Upper lobe of left lung (tissue), 6 donors: Measurements from ENCODE around the gene SRD5A2. TPM values are rescaled to one million over a fixed set of nuclear protein-coding genes. Genes with fewer than 3 reads are reported as not detected.

Experiments
- ATAC-seq, 2 donors: fragments of 200-7000 bp; cut with Tn5 transposase; one replicate each; pipeline ENCODE4 v1.9.1; 2022; ENCODE audit warnings: mild to moderate bottlenecking in 2 of 2, moderate library complexity in 2 of 2; ENCODE audit not compliant: low FRiP score in 2 of 2
- DNase-seq, 2 donors: peaks; one replicate each; pipeline ENCODE4 v3.0.0-alpha.2; 2019 to 2020
- H3K27ac ChIP-seq, 4 donors: fragments of 200-600 bp; sonication (generic); one replicate each; pipeline ENCODE4 v1.5.1; 2016 to 2019
- H3K27me3 ChIP-seq, 4 donors: fragments of 200-600 bp; sonication (generic); one replicate each; pipeline ENCODE4 v1.5.1; 2017 to 2019
- H3K36me3 ChIP-seq, 4 donors: fragments of 200-600 bp; sonication (generic); one replicate each; pipeline ENCODE4 v1.5.1; 2016 to 2019
- H3K4me1 ChIP-seq, 4 donors: fragments of 200-600 bp; sonication (generic); one replicate each; pipeline ENCODE4 v1.5.1; 2018 to 2019
- H3K4me3 ChIP-seq, 4 donors: fragments of 200-600 bp; sonication (generic); one replicate each; pipeline ENCODE4 v1.5.1; 2017 to 2019; ENCODE audit warnings: mild to moderate bottlenecking in 2 of 4, moderate library complexity in 1 of 4
- H3K9me3 ChIP-seq, 4 donors: fragments of 200-600 bp; sonication (generic); one replicate each; pipeline ENCODE4 v1.5.1; 2018 to 2019
- EP300 ChIP-seq, 4 donors: sonication (generic); formaldehyde crosslinking; IDR thresholded peaks; one replicate each; pipeline ENCODE4 v1.5.1; 2017; ENCODE audit warnings: antibody characterized with exemption in 4 of 4, control low read depth in 2 of 4
- POLR2A ChIP-seq, 4 donors: fragments of 450-650 bp; IDR thresholded peaks; one replicate each; pipeline ENCODE4 v1.5.1; 2016 to 2017; ENCODE audit warnings: antibody characterized with exemption in 4 of 4, mild to moderate bottlenecking in 2 of 4
- POLR2AphosphoS5 ChIP-seq, 2 donors: sonication (generic); formaldehyde crosslinking; IDR thresholded peaks; one replicate each; pipeline ENCODE4 v1.5.1; 2017; ENCODE audit warnings: antibody characterized with exemption in 2 of 2
- WGBS, 2 donors: methylation state at CpG; one replicate each; pipeline ENCODE4 v1.1.5; 2017 to 2018; 5-methylcytosine and 5-hydroxymethylcytosine counted together
- total RNA-seq, 6 donors: library from RNA; depleted of rRNA in 4 of 6; stranded (reverse); fragments of >200 nt in 4 of 6; gene quantifications; one replicate each; pipeline versions ENCODE4 v1.1.0 to v1.2.1, GENCODE V29; 2016 to 2021
- TF ChIP-seq, protein P1 (sequence below), 6 experiments: fragments of 450-650 bp in 4 of 6; fragments of 200-600 bp in 2 of 6; sonication (generic) in 2 of 6; IDR thresholded peaks; one replicate each; pipeline ENCODE4 v1.5.1; 2016 to 2019; ENCODE audit warnings: antibody characterized with exemption in 6 of 6
- donor health status: DM: no; HTN: no; CAD: no; lungs with moderate emphysema.
- donor health status: DM: no; HTN: yes; CAD: no; lungs with severe emphysema.

SRD5A2 gene
- total RNA-seq, 6 donors from 2014 or later = 0.09 to 3.7 (median 0.62) TPM

DNA sequence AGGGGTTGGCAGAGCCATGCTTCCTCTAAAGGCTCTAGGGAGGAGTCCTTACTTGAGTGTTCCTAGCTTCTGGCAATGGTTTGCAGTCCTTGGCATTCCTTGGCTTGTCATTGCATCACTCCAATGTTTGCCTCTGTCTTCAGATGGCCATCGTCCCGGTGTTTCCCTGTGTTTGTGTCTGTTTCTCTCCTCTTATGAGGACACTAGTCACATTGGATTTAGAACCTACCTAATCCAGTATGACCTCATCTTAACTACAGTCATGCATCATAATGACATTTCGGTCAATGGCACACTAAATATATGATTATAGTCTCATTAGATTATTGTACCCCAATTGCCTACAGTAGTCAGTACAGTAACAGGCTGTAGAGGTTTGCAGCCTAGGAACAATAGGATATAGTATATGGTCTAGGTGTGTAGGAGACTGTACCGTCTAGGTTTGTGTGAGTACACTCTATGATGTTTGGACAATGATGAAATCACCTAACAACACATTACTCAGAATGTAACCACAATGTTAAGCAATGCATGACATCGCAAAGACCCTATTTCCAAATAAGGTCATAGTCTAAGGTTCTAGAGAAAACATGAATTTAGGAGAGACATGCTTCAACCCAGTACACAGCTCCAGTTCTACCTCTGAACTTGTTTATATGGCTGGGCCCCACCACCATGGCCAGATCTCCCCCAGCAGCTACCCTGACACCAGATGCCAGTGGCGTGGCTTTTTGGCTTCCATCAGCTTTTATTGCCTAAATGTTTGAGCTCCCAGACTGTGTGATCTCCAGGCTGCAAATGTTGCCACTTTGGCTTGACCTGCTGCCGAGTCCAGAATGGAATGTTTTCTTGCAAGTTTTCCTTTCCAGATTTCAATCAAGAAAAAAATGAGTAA, 22.1 kb downstream of the SRD5A2 start:
- H3K27me3 ChIP-seq = no peaks in the 10 kb centered on the region
- TF ChIP-seq, protein P1, sequence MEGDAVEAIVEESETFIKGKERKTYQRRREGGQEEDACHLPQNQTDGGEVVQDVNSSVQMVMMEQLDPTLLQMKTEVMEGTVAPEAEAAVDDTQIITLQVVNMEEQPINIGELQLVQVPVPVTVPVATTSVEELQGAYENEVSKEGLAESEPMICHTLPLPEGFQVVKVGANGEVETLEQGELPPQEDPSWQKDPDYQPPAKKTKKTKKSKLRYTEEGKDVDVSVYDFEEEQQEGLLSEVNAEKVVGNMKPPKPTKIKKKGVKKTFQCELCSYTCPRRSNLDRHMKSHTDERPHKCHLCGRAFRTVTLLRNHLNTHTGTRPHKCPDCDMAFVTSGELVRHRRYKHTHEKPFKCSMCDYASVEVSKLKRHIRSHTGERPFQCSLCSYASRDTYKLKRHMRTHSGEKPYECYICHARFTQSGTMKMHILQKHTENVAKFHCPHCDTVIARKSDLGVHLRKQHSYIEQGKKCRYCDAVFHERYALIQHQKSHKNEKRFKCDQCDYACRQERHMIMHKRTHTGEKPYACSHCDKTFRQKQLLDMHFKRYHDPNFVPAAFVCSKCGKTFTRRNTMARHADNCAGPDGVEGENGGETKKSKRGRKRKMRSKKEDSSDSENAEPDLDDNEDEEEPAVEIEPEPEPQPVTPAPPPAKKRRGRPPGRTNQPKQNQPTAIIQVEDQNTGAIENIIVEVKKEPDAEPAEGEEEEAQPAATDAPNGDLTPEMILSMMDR (IDR thresholded peaks at IDR 0.05) = no peak
- TF ChIP-seq POLR2A (IDR thresholded peaks at IDR 0.05) (no peak), EP300 (IDR thresholded peaks at IDR 0.05) (no peak), POLR2AphosphoS5 (IDR thresholded peaks at IDR 0.05) (no peak)
- WGBS, 2 donors = 61 to 66% methylated on average over 7 of the region's 7 CpGs
- H3K9me3 ChIP-seq = peaks cover 0 to under 1% (median 0%) of the 10 kb centered on the region in 4 donors
- peak in 1 of 2 donors; percentile 40 for DNase-seq
- no peaks in the 10 kb centered on the region for H3K4me1 ChIP-seq
- no peak overlapping the region for H3K27ac ChIP-seq
- H3K4me3 ChIP-seq = no peak overlapping the region
- H3K36me3 ChIP-seq = no peaks in the 10 kb centered on the region
- ATAC-seq = peak; percentile 35 to 37

DNA sequence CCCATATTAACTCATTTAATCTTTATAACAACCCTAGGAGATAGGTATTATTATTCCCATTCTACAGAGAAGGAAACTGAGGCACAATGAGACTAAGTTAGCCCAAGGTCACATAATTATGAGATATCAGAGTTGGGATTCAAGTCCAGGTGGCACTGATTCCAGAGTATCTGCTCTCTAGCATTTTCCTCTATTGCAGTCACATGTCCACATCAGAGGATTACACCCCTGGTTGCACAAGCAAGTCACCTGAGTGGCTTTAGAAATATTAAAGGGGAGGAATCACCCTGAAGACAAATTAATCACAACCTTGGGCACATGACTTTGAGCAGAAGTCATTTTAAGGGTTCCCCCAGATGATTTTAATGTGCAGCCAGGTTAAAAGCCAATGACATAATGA, 23.8 kb downstream of the SRD5A2 start:
- Histone ChIP-seq H3K27me3 (no peaks in the 10 kb centered on the region), H3K4me3 (no peak overlapping the region), H3K9me3 (peaks cover 0 to 9% (median 6%) of the 10 kb centered on the region in 4 donors), H3K4me1 (no peaks in the 10 kb centered on the region), H3K36me3 (no peaks in the 10 kb centered on the region), H3K27ac (no peak overlapping the region)
- DNase-seq (no peak), ATAC-seq (no peak)
- no peak for TF ChIP-seq POLR2A (IDR thresholded peaks at IDR 0.05)
- no peak for TF ChIP-seq EP300 (IDR thresholded peaks at IDR 0.05)
- TF ChIP-seq, protein P1 (IDR thresholded peaks at IDR 0.05) = no peak
- TF ChIP-seq POLR2AphosphoS5 (IDR thresholded peaks at IDR 0.05) = no peak

DNA sequence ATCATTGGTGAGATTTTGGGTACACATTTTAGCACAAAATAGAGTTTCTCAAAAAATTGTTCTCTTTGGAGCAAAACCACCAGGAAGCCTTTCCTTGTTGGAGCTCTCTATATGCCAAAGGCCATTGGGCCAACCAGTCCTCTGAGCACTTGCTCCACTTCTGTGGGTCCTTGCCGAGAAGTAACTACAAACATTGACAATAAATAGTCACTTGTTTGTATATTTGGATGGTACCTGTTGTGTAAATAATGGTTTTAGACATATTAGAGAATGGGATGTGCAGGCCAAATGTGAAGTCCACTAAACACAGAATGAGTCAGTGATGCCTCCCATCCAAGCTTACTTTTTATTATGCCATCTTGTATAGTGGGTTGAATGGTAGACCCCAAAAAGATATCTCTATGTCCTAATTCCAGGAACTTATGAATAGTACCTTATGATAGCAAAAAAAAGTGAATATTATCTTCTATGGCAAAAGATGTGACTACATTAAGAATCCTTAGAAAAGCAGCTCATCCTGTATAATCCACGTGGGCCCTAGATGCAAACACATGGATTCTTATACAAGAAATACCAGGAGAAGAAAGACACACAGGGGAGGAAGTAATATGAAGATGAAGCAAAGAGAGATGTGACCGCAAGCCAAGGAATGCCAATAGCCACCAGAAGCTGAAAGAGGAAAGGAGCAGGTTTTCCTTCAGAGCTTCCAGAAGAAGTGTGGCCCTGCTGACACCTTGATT, 24.6 kb downstream of the SRD5A2 start:
- H3K4me3 ChIP-seq = no peak overlapping the region
- H3K27ac ChIP-seq = no peak overlapping the region
- no peak for DNase-seq
- peaks cover 0 to 9% (median 6%) of the 10 kb centered on the region in 4 donors for H3K9me3 ChIP-seq
- TF ChIP-seq POLR2A (IDR thresholded peaks at IDR 0.05) (no peak), POLR2AphosphoS5 (IDR thresholded peaks at IDR 0.05) (no peak), EP300 (IDR thresholded peaks at IDR 0.05) (no peak)
- WGBS, 2 donors = 66 to 68% methylated on average over 3 of the region's 3 CpGs
- no peaks in the 10 kb centered on the region for H3K36me3 ChIP-seq
- no peaks in the 10 kb centered on the region for H3K4me1 ChIP-seq
- no peak for ATAC-seq
- H3K27me3 ChIP-seq = no peaks in the 10 kb centered on the region

DNA sequence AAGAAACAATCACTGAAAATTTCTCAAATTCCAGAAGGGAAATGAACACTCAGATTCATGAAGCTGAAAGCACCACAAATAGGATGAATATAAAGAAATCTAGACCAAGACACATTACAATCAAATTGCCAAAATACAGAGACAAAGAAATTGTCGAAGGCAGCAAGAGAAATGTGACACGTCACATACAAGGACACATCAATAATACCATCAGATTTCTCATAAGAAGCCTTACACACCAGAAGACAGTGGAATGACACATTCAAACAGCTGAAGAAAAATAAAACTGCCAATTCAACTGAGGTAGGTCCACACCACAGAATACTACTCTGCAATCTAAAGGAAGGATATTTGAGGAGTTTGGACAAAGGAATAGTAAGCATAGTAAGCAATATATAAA, 27.4 kb downstream of the SRD5A2 start:
- Histone ChIP-seq H3K27ac (no peak overlapping the region), H3K4me3 (no peak overlapping the region), H3K27me3 (no peaks in the 10 kb centered on the region), H3K9me3 (peaks cover 0 to 9% (median 6%) of the 10 kb centered on the region in 4 donors), H3K4me1 (no peaks in the 10 kb centered on the region), H3K36me3 (no peaks in the 10 kb centered on the region)
- DNase-seq (no peak), ATAC-seq (no peak)
- TF ChIP-seq EP300 (IDR thresholded peaks at IDR 0.05) = no peak
- TF ChIP-seq POLR2A (IDR thresholded peaks at IDR 0.05) = no peak
- no peak for TF ChIP-seq POLR2AphosphoS5 (IDR thresholded peaks at IDR 0.05)
- TF ChIP-seq, protein P1 (IDR thresholded peaks at IDR 0.05) = no peak
- 91 to 95% methylated on average over 2 of the region's 2 CpGs for WGBS, 2 donors

DNA sequence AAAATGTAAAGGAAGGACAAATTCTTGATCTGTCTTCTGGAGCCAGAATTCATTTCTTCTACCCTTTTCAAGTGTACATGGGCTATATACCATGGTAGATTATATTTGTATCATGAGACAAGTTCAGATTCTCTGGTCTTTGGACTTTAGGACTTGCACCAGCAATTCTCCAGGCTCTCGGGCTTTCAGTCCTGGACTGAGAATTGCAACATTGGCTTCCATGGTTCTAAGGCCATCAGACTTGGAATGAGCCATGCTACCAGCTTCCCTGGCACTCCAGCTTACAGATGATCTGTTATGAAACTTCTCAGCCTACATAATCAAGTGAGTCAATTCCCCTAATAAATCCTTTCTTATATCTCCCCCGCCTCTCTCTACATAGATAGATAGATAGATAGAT, 33.3 kb downstream of the SRD5A2 start:
- no peak for ATAC-seq
- H3K27me3 ChIP-seq = no peaks in the 10 kb centered on the region
- 92 to 93% methylated on average over 2 of the region's 2 CpGs for WGBS, 2 donors
- no peaks in the 10 kb centered on the region for H3K36me3 ChIP-seq
- H3K4me3 ChIP-seq = no peak overlapping the region
- no peaks in the 10 kb centered on the region for H3K4me1 ChIP-seq
- peaks cover 0 to 10% (median 6%) of the 10 kb centered on the region in 4 donors for H3K9me3 ChIP-seq
- TF ChIP-seq EP300 (IDR thresholded peaks at IDR 0.05) (no peak), POLR2AphosphoS5 (IDR thresholded peaks at IDR 0.05) (no peak), POLR2A (IDR thresholded peaks at IDR 0.05) (no peak)
- TF ChIP-seq, protein P1 (IDR thresholded peaks at IDR 0.05) = no peak
- DNase-seq = no peak
- H3K27ac ChIP-seq = no peak overlapping the region
